ENCODE data around the gene FOSB. TPM values are rescaled to one million over a fixed set of nuclear protein-coding genes. Genes with fewer than 3 reads are reported as not detected.

Gene FOSB
- polyA plus RNA-seq, 1 donor from 2014 or later: 2.1 TPM

DNA sequence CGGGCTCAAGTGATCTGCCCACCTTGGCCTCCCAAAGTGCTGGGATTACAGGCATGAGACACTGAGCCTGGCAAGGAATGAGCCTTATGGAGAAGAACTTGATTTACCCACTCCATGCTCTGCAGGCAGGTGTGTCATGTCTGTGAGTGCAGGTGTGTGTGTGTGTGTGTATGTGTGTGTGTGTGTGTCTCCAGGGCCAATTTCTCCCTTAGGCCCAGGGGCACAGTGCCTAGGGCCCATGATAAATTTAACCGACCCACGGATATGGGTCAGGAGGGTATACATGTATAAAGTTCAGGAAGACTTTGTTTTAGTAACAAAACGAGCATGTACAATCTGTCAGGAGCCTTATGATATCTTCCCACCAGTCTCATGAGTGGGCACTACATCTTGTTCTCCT is 4.6 kb upstream of the FOSB start:
- Histone ChIP-seq H3K36me3 (ENCODE audit: insufficient read depth, low read length) (no peaks in the 10 kb centered on the region), H3F3A (ENCODE audit: insufficient read depth, low read length, poor library complexity, severe bottlenecking) (no peaks in the 10 kb centered on the region), H3K4me3 (ENCODE audit: low read length) (no peak overlapping the region), H3K27me3 (ENCODE audit: insufficient read depth, low read depth, low read length) (no peaks in the 10 kb centered on the region), H3K9me2 (ENCODE audit: insufficient read depth, low read length) (no peaks in the 10 kb centered on the region), H4K20me1 (ENCODE audit: insufficient read depth) (no peaks in the 10 kb centered on the region), H3K9me3 (ENCODE audit: low read length) (no peaks in the 10 kb centered on the region), H3K79me2 (replicated peaks; ENCODE audit: insufficient read depth, low read length) (no peaks in the 10 kb centered on the region), H3K27ac (ENCODE audit: low read length) (no peak overlapping the region), H3K4me2 (ENCODE audit: low read length) (no peak overlapping the region), H2AFZ (ENCODE audit: low read depth, low read length) (no peak overlapping the region), H3K9ac (ENCODE audit: low read length) (no peak overlapping the region)
- no peak for TF ChIP-seq SMC3 (conservative IDR thresholded peaks at IDR 0.05; ENCODE audit: poor library complexity)
- TF ChIP-seq, protein P1, sequence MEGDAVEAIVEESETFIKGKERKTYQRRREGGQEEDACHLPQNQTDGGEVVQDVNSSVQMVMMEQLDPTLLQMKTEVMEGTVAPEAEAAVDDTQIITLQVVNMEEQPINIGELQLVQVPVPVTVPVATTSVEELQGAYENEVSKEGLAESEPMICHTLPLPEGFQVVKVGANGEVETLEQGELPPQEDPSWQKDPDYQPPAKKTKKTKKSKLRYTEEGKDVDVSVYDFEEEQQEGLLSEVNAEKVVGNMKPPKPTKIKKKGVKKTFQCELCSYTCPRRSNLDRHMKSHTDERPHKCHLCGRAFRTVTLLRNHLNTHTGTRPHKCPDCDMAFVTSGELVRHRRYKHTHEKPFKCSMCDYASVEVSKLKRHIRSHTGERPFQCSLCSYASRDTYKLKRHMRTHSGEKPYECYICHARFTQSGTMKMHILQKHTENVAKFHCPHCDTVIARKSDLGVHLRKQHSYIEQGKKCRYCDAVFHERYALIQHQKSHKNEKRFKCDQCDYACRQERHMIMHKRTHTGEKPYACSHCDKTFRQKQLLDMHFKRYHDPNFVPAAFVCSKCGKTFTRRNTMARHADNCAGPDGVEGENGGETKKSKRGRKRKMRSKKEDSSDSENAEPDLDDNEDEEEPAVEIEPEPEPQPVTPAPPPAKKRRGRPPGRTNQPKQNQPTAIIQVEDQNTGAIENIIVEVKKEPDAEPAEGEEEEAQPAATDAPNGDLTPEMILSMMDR (IDR thresholded peaks at IDR 0.05; ENCODE audit: poor library complexity, severe bottlenecking): no peak
- TF ChIP-seq, protein P2, sequence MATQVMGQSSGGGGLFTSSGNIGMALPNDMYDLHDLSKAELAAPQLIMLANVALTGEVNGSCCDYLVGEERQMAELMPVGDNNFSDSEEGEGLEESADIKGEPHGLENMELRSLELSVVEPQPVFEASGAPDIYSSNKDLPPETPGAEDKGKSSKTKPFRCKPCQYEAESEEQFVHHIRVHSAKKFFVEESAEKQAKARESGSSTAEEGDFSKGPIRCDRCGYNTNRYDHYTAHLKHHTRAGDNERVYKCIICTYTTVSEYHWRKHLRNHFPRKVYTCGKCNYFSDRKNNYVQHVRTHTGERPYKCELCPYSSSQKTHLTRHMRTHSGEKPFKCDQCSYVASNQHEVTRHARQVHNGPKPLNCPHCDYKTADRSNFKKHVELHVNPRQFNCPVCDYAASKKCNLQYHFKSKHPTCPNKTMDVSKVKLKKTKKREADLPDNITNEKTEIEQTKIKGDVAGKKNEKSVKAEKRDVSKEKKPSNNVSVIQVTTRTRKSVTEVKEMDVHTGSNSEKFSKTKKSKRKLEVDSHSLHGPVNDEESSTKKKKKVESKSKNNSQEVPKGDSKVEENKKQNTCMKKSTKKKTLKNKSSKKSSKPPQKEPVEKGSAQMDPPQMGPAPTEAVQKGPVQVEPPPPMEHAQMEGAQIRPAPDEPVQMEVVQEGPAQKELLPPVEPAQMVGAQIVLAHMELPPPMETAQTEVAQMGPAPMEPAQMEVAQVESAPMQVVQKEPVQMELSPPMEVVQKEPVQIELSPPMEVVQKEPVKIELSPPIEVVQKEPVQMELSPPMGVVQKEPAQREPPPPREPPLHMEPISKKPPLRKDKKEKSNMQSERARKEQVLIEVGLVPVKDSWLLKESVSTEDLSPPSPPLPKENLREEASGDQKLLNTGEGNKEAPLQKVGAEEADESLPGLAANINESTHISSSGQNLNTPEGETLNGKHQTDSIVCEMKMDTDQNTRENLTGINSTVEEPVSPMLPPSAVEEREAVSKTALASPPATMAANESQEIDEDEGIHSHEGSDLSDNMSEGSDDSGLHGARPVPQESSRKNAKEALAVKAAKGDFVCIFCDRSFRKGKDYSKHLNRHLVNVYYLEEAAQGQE (IDR thresholded peaks at IDR 0.05; ENCODE audit: borderline replicate concordance): no peak
- TF ChIP-seq EZH2 (IDR thresholded peaks at IDR 0.05; ENCODE audit: borderline replicate concordance, insufficient read depth, low read length, poor library complexity, severe bottlenecking): no peak
- no peak for TF ChIP-seq RAD21 (conservative IDR thresholded peaks at IDR 0.05)
- TF ChIP-seq TAF1 (IDR thresholded peaks at IDR 0.05; ENCODE audit: low read depth): no peak
- no peak for TF ChIP-seq EP300 (conservative IDR thresholded peaks at IDR 0.05; ENCODE audit: poor library complexity, severe bottlenecking)
- no peak for TF ChIP-seq POLR2AphosphoS5 (IDR thresholded peaks at IDR 0.05)
- no peak for TF ChIP-seq MXI1 (conservative IDR thresholded peaks at IDR 0.05; ENCODE audit: poor library complexity, severe bottlenecking)

DNA sequence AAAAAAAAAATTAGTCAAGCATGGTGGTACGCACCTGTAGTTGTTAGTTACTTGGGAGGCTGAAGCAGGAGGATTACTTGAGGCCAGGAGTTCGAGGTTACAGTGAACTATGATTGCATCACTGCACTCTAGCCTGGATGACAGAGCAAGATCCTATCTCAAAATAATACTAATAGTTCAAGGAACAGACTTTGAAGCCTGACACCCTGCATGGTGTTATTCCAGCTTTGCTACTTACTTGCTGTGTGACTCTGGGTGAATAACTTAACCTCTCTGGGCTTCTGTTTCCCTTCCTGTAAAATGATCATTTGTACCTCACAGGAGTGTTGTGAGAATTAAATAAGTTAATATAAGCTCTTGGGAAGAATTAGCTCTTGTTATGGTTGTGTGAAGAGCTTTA is 3.5 kb upstream of the FOSB start:
- Histone ChIP-seq H3K9me3 (ENCODE audit: low read length) (no peaks in the 10 kb centered on the region), H4K20me1 (ENCODE audit: insufficient read depth) (no peaks in the 10 kb centered on the region), H3K79me2 (replicated peaks; ENCODE audit: insufficient read depth, low read length) (no peaks in the 10 kb centered on the region), H3K27me3 (ENCODE audit: insufficient read depth, low read depth, low read length) (no peaks in the 10 kb centered on the region), H3K36me3 (ENCODE audit: insufficient read depth, low read length) (no peaks in the 10 kb centered on the region), H3K9ac (ENCODE audit: low read length) (no peak overlapping the region), H3K4me2 (ENCODE audit: low read length) (no peak overlapping the region), H3F3A (ENCODE audit: insufficient read depth, low read length, poor library complexity, severe bottlenecking) (no peaks in the 10 kb centered on the region), H3K4me3 (ENCODE audit: low read length) (no peak overlapping the region), H2AFZ (ENCODE audit: low read depth, low read length) (no peak overlapping the region), H3K9me2 (ENCODE audit: insufficient read depth, low read length) (no peaks in the 10 kb centered on the region), H3K27ac (ENCODE audit: low read length) (no peak overlapping the region)
- TF ChIP-seq POLR2AphosphoS5 (IDR thresholded peaks at IDR 0.05) (no peak), EP300 (conservative IDR thresholded peaks at IDR 0.05; ENCODE audit: poor library complexity, severe bottlenecking) (no peak), EZH2 (IDR thresholded peaks at IDR 0.05; ENCODE audit: borderline replicate concordance, insufficient read depth, low read length, poor library complexity, severe bottlenecking) (no peak), SMC3 (conservative IDR thresholded peaks at IDR 0.05; ENCODE audit: poor library complexity) (no peak), RAD21 (conservative IDR thresholded peaks at IDR 0.05) (no peak)
